Osteocyte (in vitro differentiated cells): ENCODE measurements around the gene CHPT1. TPM values are rescaled to one million over a fixed set of nuclear protein-coding genes. Genes with fewer than 3 reads are reported as not detected.

Source experiments
- DNase-seq: peaks from one replicate; pipeline ENCODE4 v3.0.0; 2021; ENCODE audit warnings: mixed read lengths; ENCODE audit not compliant: unreplicated experiment; ENCODE audit errors: extremely low spot score
- H3K27ac Mint-ChIP-seq: one replicate; pipeline ENCODE4 v1.8.0; 2021; ENCODE audit warnings: mild to moderate bottlenecking, mixed read lengths; ENCODE audit not compliant: unreplicated experiment
- H3K27me3 Mint-ChIP-seq: one replicate; pipeline ENCODE4 v1.8.0; 2021; ENCODE audit warnings: mixed read lengths; ENCODE audit not compliant: unreplicated experiment
- H3K36me3 Mint-ChIP-seq: one replicate; pipeline ENCODE4 v1.8.0; 2021; ENCODE audit warnings: mixed read lengths; ENCODE audit not compliant: unreplicated experiment
- H3K4me1 Mint-ChIP-seq: one replicate; pipeline ENCODE4 v1.8.0; 2021; ENCODE audit warnings: mixed read lengths; ENCODE audit not compliant: unreplicated experiment
- H3K4me3 Mint-ChIP-seq: one replicate; pipeline ENCODE4 v1.8.0; 2021; ENCODE audit warnings: mild to moderate bottlenecking, moderate library complexity, mixed read lengths; ENCODE audit not compliant: unreplicated experiment
- H3K9me3 Mint-ChIP-seq: one replicate; pipeline ENCODE4 v1.8.0; 2021; ENCODE audit warnings: mixed read lengths; ENCODE audit not compliant: unreplicated experiment
- total RNA-seq: library from RNA; stranded (reverse); gene quantifications from 2 replicates; pipeline ENCODE4 v1.2.1, GENCODE V29; 2021
- TF ChIP-seq, protein P1 (sequence below): fragments of 200-600 bp; sonication (generic); IDR thresholded peaks from 2 replicates; pipeline ENCODE4 v1.5.0; 2021; ENCODE audit warnings: antibody characterized with exemption, mild to moderate bottlenecking, moderate library complexity

CHPT1 gene
- total RNA-seq, 1 donor from 2014 or later = 26.7 TPM

DNA sequence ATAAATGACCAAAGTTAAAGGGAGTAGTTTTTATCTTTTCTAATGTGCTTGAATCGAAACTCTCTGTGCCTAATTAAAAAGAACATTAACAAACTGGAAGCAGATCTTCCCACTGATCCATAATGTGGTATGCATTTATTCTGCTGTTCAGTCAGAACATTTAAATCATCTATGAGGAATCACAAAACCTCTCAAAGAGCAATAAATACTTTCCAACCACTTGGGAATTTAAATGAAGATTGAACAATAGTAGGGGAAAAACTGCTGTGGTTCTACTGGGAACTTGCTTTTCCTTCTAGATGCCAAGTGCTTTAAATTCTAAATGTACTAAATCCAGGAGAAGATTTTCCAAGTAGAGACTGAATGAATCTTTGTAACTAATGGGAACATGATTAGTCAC lies 12.3 kb upstream of the CHPT1 start:
- DNase-seq = no peak
- Mint-ChIP-seq H3K4me3 (no peak overlapping the region), H3K27ac (no peak overlapping the region), H3K4me1 (no peaks in the 10 kb centered on the region), H3K27me3 (peaks cover 24% of the 10 kb centered on the region), H3K36me3 (no peaks in the 10 kb centered on the region), H3K9me3 (no peaks in the 10 kb centered on the region)
- TF ChIP-seq, protein P1, sequence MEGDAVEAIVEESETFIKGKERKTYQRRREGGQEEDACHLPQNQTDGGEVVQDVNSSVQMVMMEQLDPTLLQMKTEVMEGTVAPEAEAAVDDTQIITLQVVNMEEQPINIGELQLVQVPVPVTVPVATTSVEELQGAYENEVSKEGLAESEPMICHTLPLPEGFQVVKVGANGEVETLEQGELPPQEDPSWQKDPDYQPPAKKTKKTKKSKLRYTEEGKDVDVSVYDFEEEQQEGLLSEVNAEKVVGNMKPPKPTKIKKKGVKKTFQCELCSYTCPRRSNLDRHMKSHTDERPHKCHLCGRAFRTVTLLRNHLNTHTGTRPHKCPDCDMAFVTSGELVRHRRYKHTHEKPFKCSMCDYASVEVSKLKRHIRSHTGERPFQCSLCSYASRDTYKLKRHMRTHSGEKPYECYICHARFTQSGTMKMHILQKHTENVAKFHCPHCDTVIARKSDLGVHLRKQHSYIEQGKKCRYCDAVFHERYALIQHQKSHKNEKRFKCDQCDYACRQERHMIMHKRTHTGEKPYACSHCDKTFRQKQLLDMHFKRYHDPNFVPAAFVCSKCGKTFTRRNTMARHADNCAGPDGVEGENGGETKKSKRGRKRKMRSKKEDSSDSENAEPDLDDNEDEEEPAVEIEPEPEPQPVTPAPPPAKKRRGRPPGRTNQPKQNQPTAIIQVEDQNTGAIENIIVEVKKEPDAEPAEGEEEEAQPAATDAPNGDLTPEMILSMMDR = no peak

DNA sequence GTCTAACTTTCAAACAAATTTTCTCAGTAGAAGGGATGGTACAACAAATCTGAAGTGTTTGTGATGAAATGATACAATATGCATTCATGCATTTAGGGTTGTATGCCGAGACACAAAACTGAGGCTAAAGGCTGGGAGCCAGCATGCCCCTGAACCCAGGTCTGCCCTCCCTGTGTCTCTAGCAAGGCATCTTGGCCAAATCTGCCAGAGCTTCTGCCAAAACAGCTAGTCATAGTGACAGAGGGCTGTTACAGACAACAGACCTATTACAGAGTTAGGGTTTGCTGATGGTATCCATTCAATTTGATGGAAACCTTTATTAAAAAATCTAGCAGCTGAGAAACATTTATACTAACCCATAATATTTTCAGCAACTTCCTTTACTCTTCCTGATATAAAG lies 11.3 kb upstream of the CHPT1 start:
- Mint-ChIP-seq H3K27ac (no peak overlapping the region), H3K36me3 (no peaks in the 10 kb centered on the region), H3K9me3 (no peaks in the 10 kb centered on the region), H3K4me3 (no peak overlapping the region), H3K27me3 (peaks cover 22% of the 10 kb centered on the region), H3K4me1 (no peaks in the 10 kb centered on the region)
- DNase-seq = no peak
- TF ChIP-seq, protein P1 = no peak

DNA sequence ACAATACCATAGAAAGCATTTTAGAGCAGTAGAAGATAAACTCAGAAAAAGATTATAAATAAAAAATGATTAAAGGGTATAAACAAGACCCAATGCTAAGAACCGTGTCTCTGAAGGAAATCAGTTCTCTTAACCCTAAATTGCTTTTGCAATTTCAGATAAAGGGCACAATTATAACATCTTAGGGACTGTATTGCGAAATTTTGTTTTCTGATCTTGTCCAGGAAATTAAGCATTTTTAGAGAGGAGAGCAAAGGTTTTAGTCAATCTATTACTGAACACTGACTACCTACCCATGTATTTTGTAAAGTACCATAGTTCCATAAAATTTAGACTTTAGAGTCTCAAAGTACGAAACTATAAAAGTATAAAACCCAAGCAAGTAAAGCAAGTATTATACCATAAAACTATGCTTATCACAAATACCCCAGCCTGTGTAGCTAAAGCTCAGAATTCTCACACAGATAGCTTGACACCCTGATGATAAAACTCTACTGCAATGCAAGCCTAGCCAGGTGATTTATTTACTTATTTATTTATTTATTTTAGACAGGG lies 6.8 kb upstream of the CHPT1 start:
- H3K27ac Mint-ChIP-seq = no peak overlapping the region
- H3K36me3 Mint-ChIP-seq = no peaks in the 10 kb centered on the region
- no peaks in the 10 kb centered on the region for H3K4me1 Mint-ChIP-seq
- H3K4me3 Mint-ChIP-seq = no peak overlapping the region
- peaks cover 11% of the 10 kb centered on the region for H3K27me3 Mint-ChIP-seq
- no peaks in the 10 kb centered on the region for H3K9me3 Mint-ChIP-seq
- TF ChIP-seq, protein P1 = no peak
- DNase-seq = no peak

DNA sequence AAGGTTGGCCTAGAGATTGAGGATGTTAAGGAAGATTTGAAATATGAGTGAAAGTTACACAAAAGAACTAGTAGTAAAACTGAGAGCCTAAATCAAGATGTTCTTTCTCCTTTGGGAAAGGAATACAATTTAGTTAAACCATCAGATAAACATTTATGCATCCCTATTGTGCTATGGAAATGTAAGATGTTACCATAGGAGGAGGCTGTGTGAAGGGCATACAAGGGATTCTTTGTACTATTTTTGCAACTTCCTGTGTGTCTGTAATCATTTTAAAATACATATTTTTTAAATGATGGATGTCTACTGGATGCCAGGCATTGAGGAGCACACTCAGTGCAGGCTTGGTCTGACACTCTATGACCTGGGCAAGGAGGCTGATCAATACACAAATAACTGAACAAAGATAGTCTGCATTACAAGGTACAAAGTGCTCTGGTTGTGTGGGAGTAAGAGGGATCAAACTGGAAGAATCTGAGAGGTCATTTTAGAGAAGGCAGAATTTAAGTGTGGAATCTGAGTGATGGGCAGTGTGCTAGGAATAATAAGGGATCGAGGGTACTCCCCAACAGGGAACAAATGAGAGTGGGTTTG lies 5.8 kb upstream of the CHPT1 start:
- Mint-ChIP-seq H3K4me1 (peaks cover 2% of the 10 kb centered on the region), H3K4me3 (no peak overlapping the region), H3K36me3 (no peaks in the 10 kb centered on the region), H3K27ac (no peak overlapping the region), H3K9me3 (no peaks in the 10 kb centered on the region), H3K27me3 (peaks cover 5% of the 10 kb centered on the region)
- DNase-seq = no peak
- TF ChIP-seq, protein P1 = no peak

DNA sequence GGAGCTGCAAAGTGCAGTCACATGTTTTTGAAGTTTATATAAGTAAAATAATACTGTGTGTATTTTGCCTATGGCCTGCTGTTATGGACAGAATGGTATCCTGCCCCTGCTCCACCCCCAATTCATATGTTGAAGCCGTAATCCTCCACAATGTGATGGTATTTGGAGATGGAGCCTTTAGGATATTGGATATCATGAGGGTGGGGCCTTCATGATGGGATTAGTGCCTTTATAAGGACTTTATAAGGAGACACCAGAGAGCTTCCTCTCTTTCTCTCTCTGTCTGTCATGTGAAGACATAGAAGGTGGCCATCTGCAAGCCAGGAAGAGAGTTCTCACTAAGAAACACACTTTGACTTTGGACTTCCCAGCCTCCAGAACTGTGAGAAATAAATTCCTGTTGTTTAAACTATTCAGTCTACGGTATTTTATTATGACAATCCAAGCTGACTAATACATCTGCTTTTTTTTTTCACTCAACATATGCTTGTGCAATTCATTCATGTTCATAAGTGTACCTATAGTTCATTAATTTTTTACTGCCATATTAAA lies 3.1 kb upstream of the CHPT1 start:
- no peak for DNase-seq
- Mint-ChIP-seq H3K4me1 (peaks cover 18% of the 10 kb centered on the region), H3K27ac (no peak overlapping the region), H3K27me3 (peaks cover under 1% of the 10 kb centered on the region), H3K4me3 (no peak overlapping the region), H3K36me3 (no peaks in the 10 kb centered on the region), H3K9me3 (no peaks in the 10 kb centered on the region)
- TF ChIP-seq, protein P1 = no peak
